WTC11 (cell line): Measurements from ENCODE around the gene NIP7. TPM values are rescaled to one million over a fixed set of nuclear protein-coding genes. Genes with fewer than 3 reads are reported as not detected.

Experiments
- ATAC-seq: fragments of 200-7000 bp; cut with Tn5 transposase; 2 replicates; pipeline ENCODE4 v1.10.0; 2021; ENCODE audit warnings: mild to moderate bottlenecking, moderate library complexity
- CTCF ChIA-PET: fragments of 300-600 bp; sonication (Branson Sonifier 250); formaldehyde crosslinking; loops from one replicate; lab custom pipeline; 2021; ENCODE audit warnings: antibody characterized with exemption; lab: Charles Lee
- POLR2A ChIA-PET: fragments of 350-600 bp; sonication (Branson Sonifier 250); formaldehyde crosslinking; loops from one replicate; lab custom pipeline; 2021; ENCODE audit warnings: antibody characterized with exemption; lab: Charles Lee
- DNase-seq: peaks from one replicate; pipeline ENCODE4 v3.0.0; 2021; ENCODE audit warnings: low spot score
- H3K27ac Mint-ChIP-seq: 2 replicates; pipeline ENCODE4 v1.8.0; 2021; ENCODE audit warnings: mixed read lengths
- H3K27me3 Mint-ChIP-seq: 2 replicates; pipeline ENCODE4 v1.8.0; 2021; ENCODE audit warnings: low read depth, mild to moderate bottlenecking, moderate library complexity, mixed read lengths
- H3K36me3 Mint-ChIP-seq: 2 replicates; pipeline ENCODE4 v1.8.0; 2021; ENCODE audit warnings: mixed read lengths
- H3K4me1 Mint-ChIP-seq: 2 replicates; pipeline ENCODE4 v1.8.0; 2022; ENCODE audit warnings: mixed read lengths
- H3K4me3 Mint-ChIP-seq: 2 replicates; pipeline ENCODE4 v1.8.0; 2021; ENCODE audit warnings: mild to moderate bottlenecking, moderate library complexity, mixed read lengths
- H3K9me3 Mint-ChIP-seq: 2 replicates; pipeline ENCODE4 v1.8.0; 2021; ENCODE audit warnings: mixed read lengths
- AR ChIP-seq: fragments of 250-450 bp; sonication (Bioruptor Pico); IDR thresholded peaks from 2 replicates; pipeline ENCODE4 v1.9.0; 2021; ENCODE audit warnings: mild to moderate bottlenecking
- CBFB ChIP-seq: sonication (generic); formaldehyde crosslinking; IDR thresholded peaks from 2 replicates; pipeline ENCODE4 v1.8.1; 2022; ENCODE audit warnings: mild to moderate bottlenecking, low read depth, missing genetic modification reagents
- CDX4 ChIP-seq: fragments of 250-450 bp; sonication (Bioruptor Pico); IDR thresholded peaks from 2 replicates; pipeline ENCODE4 v1.9.0; 2021; ENCODE audit warnings: moderate library complexity, mild to moderate bottlenecking, inconsistent platforms, borderline replicate concordance
- CREM ChIP-seq: sonication (generic); formaldehyde crosslinking; IDR thresholded peaks from 2 replicates; pipeline ENCODE4 v1.8.1; 2022; ENCODE audit warnings: mild to moderate bottlenecking, missing genetic modification reagents, moderate library complexity
- ETV6 ChIP-seq: sonication (generic); formaldehyde crosslinking; IDR thresholded peaks from 2 replicates; pipeline ENCODE4 v1.8.1; 2022; ENCODE audit warnings: mild to moderate bottlenecking, missing genetic modification reagents
- FOXP1 ChIP-seq: sonication (generic); formaldehyde crosslinking; IDR thresholded peaks from 2 replicates; pipeline ENCODE4 v1.8.0; 2022; ENCODE audit warnings: missing genetic modification reagents, mild to moderate bottlenecking, moderate library complexity, borderline replicate concordance
- GABPB1 ChIP-seq: sonication (generic); formaldehyde crosslinking; IDR thresholded peaks from 2 replicates; pipeline ENCODE4 v1.8.1; 2023; ENCODE audit warnings: mild to moderate bottlenecking, missing genetic modification reagents
- MAX ChIP-seq: sonication (generic); formaldehyde crosslinking; IDR thresholded peaks from 2 replicates; pipeline ENCODE4 v1.8.0; 2022; ENCODE audit warnings: mild to moderate bottlenecking, missing genetic modification reagents
- MYBL2 ChIP-seq: sonication (generic); formaldehyde crosslinking; IDR thresholded peaks from 2 replicates; pipeline ENCODE4 v1.8.1; 2023; ENCODE audit warnings: mild to moderate bottlenecking, moderate library complexity, missing genetic modification reagents
- NR2C2 ChIP-seq: sonication (generic); formaldehyde crosslinking; IDR thresholded peaks from 2 replicates; pipeline ENCODE4 v1.8.0; 2022; ENCODE audit warnings: mild to moderate bottlenecking, missing genetic modification reagents
- OVOL2 ChIP-seq: fragments of 250-450 bp; sonication (Bioruptor Pico); IDR thresholded peaks from 2 replicates; pipeline ENCODE4 v1.9.0; 2021; ENCODE audit warnings: mild to moderate bottlenecking, borderline replicate concordance
- PRRX2 ChIP-seq: fragments of 250-450 bp; sonication (Bioruptor Pico); IDR thresholded peaks from 2 replicates; pipeline ENCODE4 v1.8.0; 2021; ENCODE audit warnings: mild to moderate bottlenecking
- RELA ChIP-seq: sonication (generic); formaldehyde crosslinking; IDR thresholded peaks from 2 replicates; pipeline ENCODE4 v1.8.1; 2022; ENCODE audit warnings: missing genetic modification reagents, mild to moderate bottlenecking, borderline replicate concordance
- RORB ChIP-seq: fragments of 250-450 bp; sonication (Bioruptor Pico); IDR thresholded peaks from 2 replicates; pipeline ENCODE4 v1.9.0; 2021; ENCODE audit warnings: mild to moderate bottlenecking
- SOX15 ChIP-seq: fragments of 250-450 bp; sonication (Bioruptor Pico); IDR thresholded peaks from 2 replicates; pipeline ENCODE4 v1.9.0; 2021; ENCODE audit warnings: mild to moderate bottlenecking
- STAT6 ChIP-seq: sonication (generic); formaldehyde crosslinking; conservative IDR thresholded peaks from 2 replicates; pipeline ENCODE4 v1.8.1; 2023; ENCODE audit warnings: mild to moderate bottlenecking, low read depth, missing genetic modification reagents, moderate library complexity
- TEAD1 ChIP-seq: sonication (generic); formaldehyde crosslinking; IDR thresholded peaks from 2 replicates; pipeline ENCODE4 v1.8.0; 2022; ENCODE audit warnings: mild to moderate bottlenecking, missing genetic modification reagents
- TEAD4 ChIP-seq: sonication (generic); formaldehyde crosslinking; IDR thresholded peaks from 2 replicates; pipeline ENCODE4 v1.8.0; 2022; ENCODE audit warnings: mild to moderate bottlenecking, missing genetic modification reagents
- TP53 ChIP-seq: sonication (generic); formaldehyde crosslinking; IDR thresholded peaks from 2 replicates; pipeline ENCODE4 v1.8.1; 2023; ENCODE audit warnings: mild to moderate bottlenecking, missing genetic modification reagents
- USF1 ChIP-seq: sonication (generic); formaldehyde crosslinking; IDR thresholded peaks from 2 replicates; pipeline ENCODE4 v1.8.0; 2022; ENCODE audit warnings: mild to moderate bottlenecking, missing genetic modification reagents
- ZBTB43 ChIP-seq: sonication (generic); formaldehyde crosslinking; IDR thresholded peaks from 2 replicates; pipeline ENCODE4 v1.8.1; 2023; ENCODE audit warnings: mild to moderate bottlenecking, missing genetic modification reagents
- ZNF138 ChIP-seq: sonication (generic); formaldehyde crosslinking; conservative IDR thresholded peaks from 2 replicates; pipeline ENCODE4 v1.8.1; 2022; ENCODE audit warnings: mild to moderate bottlenecking, moderate library complexity, missing genetic modification reagents
- ZNF423 ChIP-seq: fragments of 250-450 bp; sonication (Bioruptor Pico); IDR thresholded peaks from 2 replicates; pipeline ENCODE4 v2.1.2; 2022; ENCODE audit warnings: mild to moderate bottlenecking, moderate library complexity
- ZSCAN18 ChIP-seq: fragments of 250-450 bp; sonication (Bioruptor Pico); IDR thresholded peaks from 2 replicates; pipeline ENCODE4 v2.1.2; 2022; ENCODE audit warnings: mild to moderate bottlenecking, moderate library complexity
- total RNA-seq: library from RNA; stranded (reverse); gene quantifications from 3 replicates; pipeline ENCODE4 v1.2.3, GENCODE V29; 2021

The NIP7 gene
- total RNA-seq, 1 experiment from 2014 or later = 43.7 TPM

GRCh38 chr16:69302301-69302700 is 37.3 kb upstream of the NIP7 start:
- DNase-seq = no peak
- TF ChIP-seq TEAD4 (CRISPR knock-in tag) (no peak), TEAD1 (CRISPR knock-in tag) (no peak), MYBL2 (no peak), MAX (CRISPR knock-in tag) (no peak), RORB (CRISPR knock-in tag) (no peak), GABPB1 (no peak), ETV6 (no peak), CBFB (CRISPR knock-in tag) (no peak), ZBTB43 (no peak), SOX15 (no peak), AR (CRISPR knock-in tag) (no peak), STAT6 (CRISPR knock-in tag) (no peak), RELA (CRISPR knock-in tag) (no peak), ZNF138 (CRISPR knock-in tag) (no peak), NR2C2 (CRISPR knock-in tag) (no peak), USF1 (no peak), ZNF423 (CRISPR knock-in tag) (no peak), TP53 (CRISPR knock-in tag) (no peak), OVOL2 (no peak)
- H3K27ac Mint-ChIP-seq = no peak overlapping the region
- ChIA-PET CTCF (interaction anchor here (1.4 kb wide), 1 partner anchor 455 kb away, joined by 3 read pairs; no protein-coding TSS in a partner anchor), POLR2A (interaction anchor here (0.6 kb wide), 1 partner anchor 22 kb away, joined by 3 read pairs; no protein-coding TSS in a partner anchor)
- H3K4me1 Mint-ChIP-seq = no peaks in the 10 kb centered on the region
- peaks cover 14% of the 10 kb centered on the region for H3K36me3 Mint-ChIP-seq
- no peaks in the 10 kb centered on the region for H3K27me3 Mint-ChIP-seq
- no peaks in the 10 kb centered on the region for H3K9me3 Mint-ChIP-seq
- no peak overlapping the region for H3K4me3 Mint-ChIP-seq
- ATAC-seq = no peak

GRCh38 chr16:69306031-69306430 is 33.5 kb upstream of the NIP7 start:
- POLR2A ChIA-PET = no interaction called here
- DNase-seq (no peak), ATAC-seq (no peak)
- CTCF ChIA-PET = no interaction called here
- Mint-ChIP-seq H3K27me3 (no peaks in the 10 kb centered on the region), H3K9me3 (no peaks in the 10 kb centered on the region), H3K4me1 (peaks cover 3% of the 10 kb centered on the region; the same call in 1 of the 2 replicates), H3K36me3 (peaks cover 2% of the 10 kb centered on the region; the same call in 1 of the 2 replicates), H3K4me3 (no peak overlapping the region), H3K27ac (no peak overlapping the region; the same call in 1 of the 2 replicates)
- no peak for TF ChIP-seq FOXP1 (CRISPR knock-in tag)
- no peak for TF ChIP-seq ZSCAN18 (CRISPR knock-in tag)
- no peak for TF ChIP-seq CREM (CRISPR knock-in tag)
- TF ChIP-seq CDX4 (CRISPR knock-in tag) = no peak
- no peak for TF ChIP-seq SOX15
- no peak for TF ChIP-seq PRRX2 (CRISPR knock-in tag)
